DMS 273 (cell line): ENCODE data around the gene DNAAF2.
"Not testable (repeated sequence)": the region's sequence is repeated elsewhere in the genome, so short reads cannot be mapped to it uniquely, and the experiment has no call there.

ENCODE experiments used
- DNase-seq: peaks from one replicate; lab custom pipeline; 2025; ENCODE audit not compliant: unreplicated experiment; lab: John Stamatoyannopoulos, UW

The DNAAF2 gene, protein sequence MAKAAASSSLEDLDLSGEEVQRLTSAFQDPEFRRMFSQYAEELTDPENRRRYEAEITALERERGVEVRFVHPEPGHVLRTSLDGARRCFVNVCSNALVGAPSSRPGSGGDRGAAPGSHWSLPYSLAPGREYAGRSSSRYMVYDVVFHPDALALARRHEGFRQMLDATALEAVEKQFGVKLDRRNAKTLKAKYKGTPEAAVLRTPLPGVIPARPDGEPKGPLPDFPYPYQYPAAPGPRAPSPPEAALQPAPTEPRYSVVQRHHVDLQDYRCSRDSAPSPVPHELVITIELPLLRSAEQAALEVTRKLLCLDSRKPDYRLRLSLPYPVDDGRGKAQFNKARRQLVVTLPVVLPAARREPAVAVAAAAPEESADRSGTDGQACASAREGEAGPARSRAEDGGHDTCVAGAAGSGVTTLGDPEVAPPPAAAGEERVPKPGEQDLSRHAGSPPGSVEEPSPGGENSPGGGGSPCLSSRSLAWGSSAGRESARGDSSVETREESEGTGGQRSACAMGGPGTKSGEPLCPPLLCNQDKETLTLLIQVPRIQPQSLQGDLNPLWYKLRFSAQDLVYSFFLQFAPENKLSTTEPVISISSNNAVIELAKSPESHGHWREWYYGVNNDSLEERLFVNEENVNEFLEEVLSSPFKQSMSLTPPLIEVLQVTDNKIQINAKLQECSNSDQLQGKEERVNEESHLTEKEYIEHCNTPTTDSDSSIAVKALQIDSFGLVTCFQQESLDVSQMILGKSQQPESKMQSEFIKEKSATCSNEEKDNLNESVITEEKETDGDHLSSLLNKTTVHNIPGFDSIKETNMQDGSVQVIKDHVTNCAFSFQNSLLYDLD

DNA sequence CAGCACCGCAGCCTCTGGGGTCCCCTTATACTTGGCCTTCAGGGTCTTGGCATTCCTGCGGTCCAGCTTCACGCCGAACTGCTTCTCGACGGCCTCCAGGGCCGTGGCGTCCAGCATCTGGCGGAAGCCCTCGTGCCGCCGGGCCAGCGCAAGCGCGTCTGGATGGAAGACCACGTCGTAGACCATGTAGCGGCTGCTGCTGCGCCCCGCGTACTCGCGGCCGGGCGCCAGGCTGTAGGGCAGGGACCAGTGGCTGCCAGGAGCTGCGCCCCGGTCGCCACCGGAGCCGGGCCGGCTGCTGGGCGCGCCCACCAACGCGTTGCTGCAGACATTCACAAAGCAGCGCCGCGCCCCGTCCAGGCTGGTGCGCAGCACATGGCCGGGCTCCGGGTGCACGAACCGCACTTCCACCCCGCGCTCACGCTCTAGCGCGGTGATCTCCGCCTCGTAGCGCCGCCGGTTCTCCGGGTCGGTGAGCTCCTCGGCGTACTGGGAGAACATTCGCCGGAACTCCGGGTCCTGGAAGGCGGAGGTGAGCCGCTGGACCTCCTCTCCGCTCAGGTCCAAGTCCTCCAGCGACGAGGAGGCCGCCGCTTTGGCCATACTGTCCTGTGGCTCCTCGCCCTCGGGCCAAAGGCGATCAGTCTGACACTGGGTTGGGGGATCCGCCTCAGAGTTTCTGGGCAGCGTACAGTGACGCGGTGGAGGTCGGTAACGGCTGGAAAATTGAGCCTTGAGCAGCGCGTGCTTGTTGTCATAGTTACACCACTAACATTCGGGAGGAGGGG lies at the start of gene DNAAF2:
Gene DNAAF2 (minus strand): TSS at position 698 of the 788 bp plus-strand sequence. CDS start 95 bp downstream, at position 603.
- peak; percentile 89 for DNase-seq

DNA sequence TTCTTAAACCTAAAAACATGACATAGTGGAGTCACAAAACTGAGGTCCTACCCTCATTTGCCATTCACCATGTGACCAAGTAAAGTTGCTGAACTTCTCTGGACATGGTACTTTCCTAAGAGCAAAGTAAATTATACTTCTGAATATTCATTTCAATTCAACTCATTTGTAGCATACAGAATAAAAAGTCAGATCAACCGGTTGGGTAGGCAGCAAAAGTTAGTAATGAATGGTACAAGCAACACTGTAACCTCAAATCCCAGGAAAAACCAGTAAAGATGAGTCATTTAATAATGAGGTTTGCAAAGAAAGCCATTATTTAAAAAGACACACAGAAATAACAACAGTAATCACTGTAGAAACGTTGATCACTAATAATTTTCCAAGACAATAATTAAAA lies 44.2 kb upstream of the DNAAF2 start:
- DNase-seq, result no peak

DNA sequence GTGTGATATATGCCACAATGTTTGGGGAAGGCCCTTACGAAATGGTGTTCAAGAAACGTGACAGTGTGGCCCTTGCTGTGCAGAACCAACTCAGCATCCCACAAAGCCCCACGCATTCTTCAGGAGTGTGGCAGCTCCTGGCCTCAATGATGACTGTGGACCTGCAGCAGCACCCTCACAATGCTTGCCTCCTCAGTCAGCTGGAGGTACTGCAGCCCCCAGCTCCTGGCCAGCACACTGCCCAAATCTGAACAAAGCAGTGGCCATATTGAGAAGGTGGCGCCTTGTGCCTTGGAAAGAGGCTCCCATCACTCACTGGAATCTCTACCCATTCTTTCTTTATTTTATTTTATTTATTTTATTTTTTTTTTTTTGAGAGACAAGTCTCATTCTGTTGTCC lies 42.6 kb upstream of the DNAAF2 start:
- no peak for DNase-seq

DNA sequence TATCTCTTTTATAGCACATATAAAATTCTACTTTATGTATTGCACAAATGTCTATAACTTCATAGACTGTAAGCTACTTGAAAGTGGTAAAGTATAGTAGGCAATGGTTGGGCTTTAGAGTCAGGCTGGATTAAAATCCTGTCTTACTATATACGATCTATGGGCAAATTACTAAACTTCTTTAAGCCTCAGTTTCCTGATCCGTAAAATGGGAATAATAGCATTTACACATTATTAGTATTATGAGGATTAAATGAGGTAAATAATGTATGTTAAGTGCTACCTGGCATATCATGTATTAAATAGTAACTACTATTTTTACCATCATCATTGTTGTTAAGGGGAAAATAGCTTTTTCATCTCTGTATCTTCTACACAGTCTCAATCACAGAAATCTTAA lies 38.5 kb upstream of the DNAAF2 start:
- DNase-seq, result no peak

DNA sequence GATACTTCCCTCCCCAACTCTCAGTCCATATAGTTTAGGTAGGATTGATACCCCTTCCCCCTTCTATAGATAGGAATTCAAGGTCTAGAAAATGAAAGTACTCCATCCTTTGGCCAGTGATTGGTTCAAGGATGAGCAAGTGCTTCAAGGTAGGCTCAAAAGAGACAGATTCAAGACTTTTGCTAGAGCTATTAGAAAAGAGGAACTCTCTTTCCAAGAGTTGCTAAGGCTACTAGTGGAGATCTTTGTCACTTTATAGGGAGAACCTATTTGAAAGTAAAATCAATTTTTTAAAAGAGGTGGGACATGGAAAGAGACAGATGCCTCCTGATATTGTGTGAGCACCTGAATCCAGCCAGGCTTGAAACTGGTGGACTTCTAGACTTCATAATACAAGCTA lies 35.4 kb upstream of the DNAAF2 start:
- DNase-seq, result no peak

DNA sequence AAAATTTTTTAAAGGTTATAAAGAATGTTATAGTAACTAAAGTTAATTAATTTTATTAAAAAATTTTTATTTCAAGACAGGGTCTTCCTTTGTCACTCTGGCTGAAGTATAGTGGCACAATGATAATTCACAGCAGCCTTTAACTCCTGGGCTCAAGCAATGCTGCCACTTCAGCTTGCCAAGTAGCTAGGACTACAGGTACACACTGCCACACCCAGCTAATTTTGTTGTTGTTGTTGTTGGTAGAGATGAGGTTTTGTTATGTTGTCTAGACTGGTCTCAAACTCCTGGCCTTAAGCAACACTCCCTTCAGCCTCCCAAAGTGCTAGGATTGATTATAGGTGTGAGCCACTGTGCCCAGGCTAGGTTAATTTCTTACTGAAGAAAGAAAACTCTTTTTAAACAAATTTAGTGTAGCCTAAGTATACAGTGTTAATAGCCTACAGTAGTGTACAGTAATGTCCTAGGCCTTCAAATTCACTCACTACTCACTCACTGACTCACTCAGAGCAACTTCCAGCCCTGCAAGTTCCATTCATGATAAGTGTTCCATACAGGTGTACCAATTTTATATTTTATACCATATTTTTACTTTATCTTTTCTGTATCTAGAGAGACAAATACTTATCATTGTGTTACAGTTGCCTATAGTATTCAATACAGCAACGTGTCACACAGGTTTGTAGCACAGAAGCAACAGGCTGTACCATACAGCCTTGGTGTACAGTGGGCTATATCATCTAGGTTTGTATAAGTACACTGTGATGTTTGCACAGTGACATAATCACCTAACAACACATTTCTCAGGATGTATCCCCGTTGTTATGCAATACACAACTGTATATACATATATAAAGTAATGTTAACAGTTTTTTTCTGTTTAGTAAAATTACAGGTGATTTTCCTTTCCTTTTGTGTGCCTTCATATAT lies 24.7 kb upstream of the DNAAF2 start:
- DNase-seq, result no peak

DNA sequence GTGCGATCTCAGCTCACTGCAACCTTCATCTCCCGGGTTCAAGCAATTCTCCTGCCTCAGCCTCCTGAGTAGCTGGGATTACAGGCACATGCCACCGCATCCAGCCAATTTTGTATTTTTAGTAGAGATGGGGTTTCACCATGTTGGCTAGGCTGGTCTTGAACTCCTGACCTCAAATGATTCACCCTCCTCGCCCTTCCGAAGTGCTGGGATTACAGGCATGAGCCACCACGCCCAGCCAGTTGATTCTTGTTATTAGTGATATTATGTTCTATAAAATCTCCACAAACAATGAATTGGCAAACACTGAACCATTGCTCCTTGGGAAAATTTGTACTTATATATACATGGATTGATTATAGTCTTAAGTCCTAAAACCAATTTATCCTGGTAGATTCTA lies 22.5 kb upstream of the DNAAF2 start:
- not testable (repeated sequence) for DNase-seq

DNA sequence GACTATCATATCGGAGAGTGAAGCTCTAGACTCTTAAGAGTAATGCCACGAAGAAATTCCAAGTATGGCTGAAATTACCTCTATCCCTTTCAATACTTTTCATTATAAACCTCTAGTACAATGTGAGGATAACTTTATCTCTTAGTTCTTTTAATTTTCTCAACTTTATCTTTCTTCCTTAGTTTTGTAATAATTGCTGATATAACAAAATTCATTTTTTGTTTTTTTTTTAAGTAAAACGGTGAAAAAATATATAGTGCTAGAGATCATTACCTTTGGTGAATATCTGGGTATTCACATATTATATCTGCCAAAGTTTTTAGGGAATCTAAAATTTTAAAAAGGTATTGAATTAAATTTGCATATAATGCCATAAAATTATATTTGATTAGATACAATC lies 19.5 kb upstream of the DNAAF2 start:
- no peak for DNase-seq

DNA sequence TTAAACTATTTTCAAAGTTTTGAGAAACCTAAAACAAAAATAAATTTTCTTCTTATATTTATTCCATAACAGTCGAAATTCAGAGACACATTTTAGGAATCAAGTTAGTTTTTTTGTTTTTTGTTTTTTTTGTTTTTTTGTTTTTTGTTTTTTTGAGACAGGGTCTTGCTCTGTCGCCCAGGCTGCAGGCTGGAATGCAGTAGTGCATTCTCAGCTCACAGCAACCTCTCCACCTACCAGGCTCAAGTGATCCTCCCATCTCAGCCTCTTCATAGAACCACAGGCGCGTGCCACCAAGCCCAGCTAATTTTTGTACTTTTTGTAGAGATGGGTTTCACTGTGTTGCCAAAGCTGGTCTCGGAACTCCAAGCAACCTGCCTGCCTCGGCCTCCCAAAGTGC lies 18.5 kb upstream of the DNAAF2 start:
- no peak for DNase-seq

DNA sequence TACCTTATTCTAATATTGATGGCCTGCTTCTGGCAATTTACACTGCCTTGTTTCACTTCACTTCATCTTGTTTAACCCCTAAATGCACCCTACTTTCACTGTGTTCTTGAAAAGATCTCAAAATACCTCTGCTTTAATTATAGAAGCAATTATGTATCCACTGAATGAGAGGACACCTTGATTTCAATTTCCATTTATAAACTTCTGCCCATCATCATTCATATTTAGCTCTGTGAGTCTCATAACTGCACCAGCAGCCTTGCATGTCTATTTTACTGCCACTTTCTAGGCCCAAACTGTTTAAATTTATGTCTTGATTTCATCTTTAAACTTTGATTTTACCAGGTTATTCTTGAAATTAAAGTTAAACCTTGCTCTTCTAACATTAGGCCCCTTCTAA lies 7.1 kb upstream of the DNAAF2 start:
- no peak for DNase-seq

DNA sequence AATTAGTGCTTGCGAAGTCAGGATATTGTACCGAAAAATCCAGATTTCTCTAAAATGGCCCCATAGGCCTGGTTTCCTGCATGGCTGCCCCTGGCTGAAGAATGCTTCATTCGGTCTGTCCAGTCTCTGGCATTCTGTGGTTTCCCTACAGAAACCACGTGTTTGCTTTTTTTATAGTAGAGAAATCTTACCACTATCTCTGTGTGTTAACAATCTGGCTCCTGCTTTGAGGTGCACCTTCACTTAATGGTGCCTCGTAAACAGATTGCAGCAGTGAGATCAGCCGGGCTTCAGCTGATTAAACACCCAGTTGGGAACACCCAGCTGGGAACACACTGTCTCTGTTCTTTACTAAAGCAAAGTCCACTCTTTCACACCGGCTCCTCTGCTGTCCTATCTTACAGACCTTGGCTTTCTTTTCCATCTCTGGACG lies 6.7 kb upstream of the DNAAF2 start:
- DNase-seq, result peak; percentile 54

DNA sequence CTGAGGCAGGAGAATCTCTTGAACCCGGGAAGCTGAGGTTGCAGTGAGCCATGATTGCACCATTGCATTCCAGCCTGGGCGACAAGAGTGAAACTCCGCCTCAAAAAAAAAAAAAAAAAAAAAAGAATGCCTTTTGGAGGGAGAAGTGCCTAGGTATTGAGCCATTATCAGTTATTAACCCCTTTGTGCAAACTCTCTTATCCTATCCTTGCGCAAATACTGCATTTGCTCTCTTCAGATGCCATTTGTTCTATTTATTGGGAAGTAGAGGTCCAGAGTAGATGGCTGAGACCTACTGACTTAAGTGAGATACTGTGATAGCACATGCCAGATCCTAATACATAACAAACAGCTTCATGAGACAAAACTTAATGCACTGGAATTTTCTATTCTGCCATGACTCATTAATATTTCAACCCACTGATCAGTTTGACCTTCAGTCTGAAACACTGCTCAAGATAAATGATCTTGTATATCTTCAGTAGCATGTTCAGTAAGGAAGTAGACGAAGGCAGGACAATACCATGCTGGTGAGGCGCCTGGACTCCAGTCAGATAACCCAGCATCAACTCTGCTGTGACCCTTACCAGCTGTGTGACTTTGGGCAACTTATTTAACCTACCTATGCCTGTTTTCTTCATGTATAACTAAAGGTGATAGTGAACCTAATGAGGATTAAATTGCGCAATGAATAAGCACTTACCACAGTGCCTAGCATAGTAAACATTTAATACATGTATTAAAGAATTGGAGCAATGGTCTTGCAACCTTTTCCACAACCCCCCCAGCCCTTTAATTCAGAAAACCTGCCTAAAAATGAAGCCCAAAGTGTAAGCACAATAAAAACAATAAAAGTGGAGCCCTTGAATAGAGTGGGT lies 5.7 kb upstream of the DNAAF2 start:
- no peak for DNase-seq

DNA sequence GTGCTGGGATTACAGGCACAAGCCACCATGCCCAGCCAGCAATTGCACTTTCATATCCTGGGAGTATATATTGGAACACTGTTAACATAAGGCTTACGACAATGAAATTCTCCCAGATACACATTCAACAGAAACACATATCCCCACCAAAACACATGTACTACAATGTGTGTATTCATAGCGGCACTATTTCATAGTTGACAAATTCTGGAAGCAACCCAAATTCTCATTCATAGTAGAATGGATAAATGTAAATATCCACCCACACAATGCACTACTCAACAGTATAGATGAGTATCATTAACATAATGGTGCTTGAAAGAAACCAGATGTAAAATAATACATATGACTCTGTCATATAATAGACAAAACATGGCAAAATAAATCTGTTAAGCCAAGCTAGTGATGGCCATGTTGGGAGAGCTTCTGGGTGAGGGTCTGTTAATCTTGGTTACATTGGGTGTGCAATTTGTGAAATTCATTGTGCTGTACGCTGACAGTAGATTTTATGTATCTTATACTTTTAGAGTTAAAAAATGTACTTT lies 2.6 kb upstream of the DNAAF2 start:
- no peak for DNase-seq

DNA sequence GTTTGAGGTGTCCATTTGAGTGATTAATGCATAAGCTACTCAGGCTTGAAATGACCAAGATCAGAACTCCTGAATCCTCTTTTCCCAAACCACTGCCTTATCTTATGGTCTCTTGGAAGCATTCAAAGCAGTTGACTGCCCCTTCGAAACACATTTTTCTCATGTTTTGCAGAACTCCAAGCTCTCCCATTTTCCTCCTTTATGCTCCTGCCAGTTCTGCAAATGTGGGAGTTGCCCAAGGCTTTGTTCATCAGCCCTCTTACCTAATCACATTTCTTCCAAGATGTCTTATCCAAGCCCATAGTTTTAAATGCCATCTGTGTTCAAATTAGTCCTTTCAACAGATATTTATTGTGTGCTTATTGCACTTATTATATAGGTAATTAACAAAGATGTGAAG lies 1.8 kb upstream of the DNAAF2 start:
- DNase-seq, result no peak

DNA sequence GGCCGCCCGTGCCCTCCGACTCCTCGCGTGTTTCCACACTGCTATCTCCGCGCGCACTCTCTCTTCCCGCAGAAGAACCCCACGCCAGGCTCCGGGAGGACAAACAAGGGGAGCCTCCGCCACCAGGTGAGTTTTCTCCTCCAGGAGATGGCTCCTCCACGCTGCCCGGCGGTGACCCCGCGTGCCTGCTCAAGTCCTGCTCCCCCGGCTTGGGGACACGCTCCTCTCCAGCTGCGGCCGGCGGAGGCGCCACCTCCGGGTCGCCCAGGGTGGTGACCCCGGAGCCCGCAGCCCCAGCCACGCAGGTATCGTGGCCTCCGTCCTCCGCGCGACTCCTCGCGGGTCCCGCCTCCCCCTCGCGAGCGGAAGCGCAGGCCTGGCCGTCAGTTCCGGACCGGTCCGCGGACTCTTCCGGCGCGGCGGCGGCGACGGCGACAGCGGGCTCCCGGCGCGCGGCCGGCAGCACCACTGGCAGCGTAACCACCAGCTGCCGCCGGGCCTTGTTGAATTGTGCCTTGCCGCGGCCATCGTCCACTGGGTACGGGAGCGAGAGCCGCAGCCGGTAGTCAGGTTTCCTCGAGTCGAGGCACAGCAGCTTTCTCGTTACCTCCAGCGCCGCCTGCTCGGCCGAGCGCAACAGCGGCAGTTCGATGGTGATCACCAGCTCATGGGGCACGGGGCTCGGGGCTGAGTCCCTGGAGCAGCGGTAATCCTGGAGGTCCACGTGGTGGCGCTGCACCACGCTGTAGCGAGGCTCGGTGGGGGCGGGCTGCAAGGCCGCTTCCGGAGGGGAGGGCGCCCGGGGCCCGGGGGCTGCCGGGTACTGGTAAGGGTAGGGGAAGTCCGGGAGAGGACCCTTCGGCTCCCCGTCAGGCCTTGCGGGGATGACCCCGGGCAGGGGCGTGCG lies 1.2 kb downstream of the DNAAF2 start:
- DNase-seq, result peak; percentile 97

DNA sequence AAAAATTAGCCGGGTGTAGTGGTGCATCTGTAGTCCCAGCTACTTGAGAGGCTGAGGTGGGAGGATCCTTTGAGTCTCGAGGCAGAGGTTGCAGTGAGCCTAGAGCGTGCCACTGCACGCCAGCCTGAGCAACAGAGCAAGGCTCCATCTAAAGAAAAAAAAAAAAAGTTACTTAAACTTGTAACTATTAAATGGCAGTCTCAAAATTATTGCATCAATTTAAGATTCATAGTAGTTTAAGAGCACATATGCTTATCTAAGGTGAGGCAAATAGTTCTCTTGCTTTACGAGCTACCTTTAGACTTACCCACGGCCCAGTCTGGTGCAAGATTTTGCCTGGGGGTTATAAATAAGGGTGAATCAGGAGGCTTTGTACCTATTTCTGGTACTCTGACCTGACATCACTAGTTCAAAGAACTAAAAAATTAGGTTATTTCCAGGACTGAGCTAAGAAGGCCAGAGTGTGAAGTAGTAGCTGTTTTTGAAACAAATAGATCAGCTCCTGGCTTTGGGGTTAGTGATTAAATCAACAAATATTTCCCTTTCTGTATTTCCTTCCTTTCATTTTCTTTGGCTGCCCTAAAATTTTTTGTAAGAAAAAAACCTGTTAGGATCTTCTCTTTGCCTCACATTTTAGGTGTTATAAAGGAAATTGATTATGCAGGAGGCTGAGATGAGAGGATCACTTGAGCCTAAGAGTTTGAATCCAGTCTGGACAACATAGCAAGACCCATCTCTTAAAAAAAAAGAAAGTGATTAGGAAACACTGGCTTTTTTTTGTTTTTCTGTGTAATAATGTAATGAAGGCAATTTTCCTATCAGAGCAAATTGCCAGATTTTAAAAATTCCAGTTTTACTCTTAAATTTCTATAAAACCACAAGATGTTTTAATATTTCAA lies 10.9 kb downstream of the DNAAF2 start:
- DNase-seq, result no peak

DNA sequence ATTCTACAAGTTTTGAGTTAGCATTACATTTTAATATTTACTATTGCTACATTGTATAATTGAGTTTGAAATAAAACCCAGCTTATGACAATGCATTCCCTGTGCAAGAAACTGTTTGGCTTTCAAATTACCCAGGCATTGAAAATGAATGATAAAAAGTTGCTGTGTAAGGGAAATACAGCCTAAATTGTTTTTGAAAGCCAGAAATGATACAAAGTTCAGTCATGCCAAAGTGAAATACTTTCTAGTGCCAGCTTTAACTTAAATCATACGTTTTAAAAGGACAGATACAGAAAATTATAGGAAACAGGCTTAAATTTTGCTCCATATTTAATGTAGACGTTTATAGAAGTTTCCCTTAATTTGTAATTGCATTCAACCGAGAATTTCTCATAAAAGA lies 11.7 kb downstream of the DNAAF2 start:
- no peak for DNase-seq
